NCI-H2107 treated with DMSO at 0.1 percent for 48 hours (cell line): ENCODE data around the gene NGLY1.

Experiments used
- DNase-seq: peaks from one replicate; lab custom pipeline; 2025; ENCODE audit not compliant: unreplicated experiment; lab: John Stamatoyannopoulos, UW

NGLY1 gene

GRCh38 chr3:25713341-25713985, 69.8 kb downstream of the NGLY1 start:
- no peak for DNase-seq

GRCh38 chr3:25711090-25711489, 72.2 kb downstream of the NGLY1 start:
- no peak for DNase-seq

- DNase-seq: no peak
Measured at GRCh38 chr3:25708036-25708435, 75.2 kb downstream of the NGLY1 start.

DNA sequence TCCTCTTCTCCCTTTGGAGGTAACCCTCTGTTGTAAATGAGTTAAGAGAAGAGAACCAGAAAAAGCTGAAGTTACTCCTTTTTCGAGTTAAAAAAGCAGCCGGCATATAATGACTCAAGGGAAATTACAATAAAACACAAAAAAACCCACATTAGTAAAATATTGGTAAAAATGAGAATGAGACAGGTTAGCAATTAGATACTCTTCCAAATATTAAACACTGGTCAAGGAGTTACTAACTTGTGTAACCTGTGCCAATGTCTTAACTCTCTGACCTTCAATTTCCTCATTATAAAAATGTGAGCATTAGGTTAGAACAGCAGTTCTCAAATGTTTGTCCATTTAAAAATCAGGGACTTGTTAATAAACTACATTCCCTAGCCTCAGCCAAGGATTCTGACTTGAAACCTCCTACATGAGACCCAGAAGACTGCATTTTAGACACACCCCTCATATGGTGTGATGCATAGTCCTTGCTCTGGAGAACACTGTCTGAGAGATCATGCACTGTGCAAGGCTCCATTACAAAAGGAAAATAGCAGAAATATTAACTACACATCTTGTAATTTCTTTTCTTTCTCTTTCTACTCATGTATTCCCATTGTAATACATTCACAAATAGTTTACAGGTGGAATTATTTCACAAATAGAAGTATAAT, 75.8 kb downstream of the NGLY1 start:
- no peak for DNase-seq

DNA sequence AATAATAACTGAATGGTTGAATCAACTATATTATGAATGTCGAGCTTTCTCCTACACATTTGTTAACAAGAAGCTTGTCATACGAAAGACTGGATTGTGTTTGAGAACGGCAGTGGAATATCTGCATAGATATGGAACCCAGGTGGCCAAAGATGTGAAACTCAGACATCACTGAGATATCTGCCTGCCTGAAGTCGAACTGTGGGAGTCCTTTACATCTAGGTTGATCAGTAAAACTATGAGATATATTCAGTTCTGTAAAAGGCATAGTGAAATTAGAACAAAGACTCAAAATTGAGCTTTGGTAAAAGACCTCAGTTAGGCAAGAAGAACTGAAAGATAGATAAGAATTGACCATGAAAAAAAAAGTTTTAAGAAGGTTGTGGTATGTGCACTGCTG, 77.0 kb downstream of the NGLY1 start:
- DNase-seq: no peak

DNA sequence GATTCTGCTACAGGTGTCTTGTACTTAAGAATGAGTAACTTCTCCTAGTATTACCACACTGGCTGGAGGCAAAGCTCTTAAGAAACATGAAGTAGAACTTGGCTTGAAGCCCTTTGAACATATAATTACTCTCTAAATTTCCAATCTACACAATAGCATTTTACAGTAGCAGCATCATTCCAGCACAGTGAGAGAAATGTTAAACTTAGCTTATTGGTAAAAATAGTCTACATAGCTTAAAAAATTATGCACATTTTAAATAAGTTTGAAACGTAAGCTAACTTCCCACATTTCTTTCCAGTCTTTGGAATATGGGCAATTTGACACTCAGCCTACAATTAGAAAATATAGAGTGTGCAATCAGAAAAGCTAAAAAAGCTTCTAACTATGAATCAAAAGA, 85.7 kb downstream of the NGLY1 start:
- DNase-seq: no peak

DNA sequence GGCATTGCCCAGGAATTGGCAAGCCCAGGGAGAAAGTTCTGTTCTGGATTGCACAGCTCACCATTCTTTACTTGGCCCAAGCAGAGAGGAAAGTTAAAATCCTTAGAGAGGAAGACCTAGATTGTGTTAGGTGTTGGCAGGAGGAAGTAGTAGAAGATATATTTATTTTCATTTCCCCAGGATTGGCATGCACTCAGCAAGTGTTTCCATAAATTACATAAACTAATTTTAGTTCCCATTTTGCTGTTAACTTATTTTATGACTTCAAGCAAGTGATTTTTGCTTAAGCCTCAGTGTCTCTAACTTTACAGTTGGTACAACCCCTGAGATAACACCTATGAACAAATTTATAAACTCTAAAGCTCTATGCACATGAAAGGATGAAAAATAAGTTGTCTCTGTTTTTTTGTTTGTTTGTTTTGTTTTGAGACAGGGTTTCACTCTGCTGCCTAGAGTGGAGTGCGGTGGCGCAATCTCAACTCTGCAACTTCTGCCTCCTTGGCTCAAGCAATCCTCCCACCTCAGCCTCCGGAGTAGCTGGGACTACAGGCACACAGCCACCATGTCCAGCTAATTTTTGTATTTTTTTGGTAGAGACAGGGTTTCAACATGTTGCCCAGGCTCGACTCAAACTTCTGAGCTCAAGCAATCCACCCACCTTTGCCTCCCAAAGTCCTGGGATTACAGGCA, 87.4 kb downstream of the NGLY1 start:
- no peak for DNase-seq

- no peak for DNase-seq
Measured at GRCh38 chr3:25693238-25693637, 90.0 kb downstream of the NGLY1 start.

- DNase-seq: no peak
Measured at GRCh38 chr3:25692341-25692740, 90.9 kb downstream of the NGLY1 start.

- DNase-seq: no peak
Measured at GRCh38 chr3:25690768-25691533, 92.3 kb downstream of the NGLY1 start.

DNA sequence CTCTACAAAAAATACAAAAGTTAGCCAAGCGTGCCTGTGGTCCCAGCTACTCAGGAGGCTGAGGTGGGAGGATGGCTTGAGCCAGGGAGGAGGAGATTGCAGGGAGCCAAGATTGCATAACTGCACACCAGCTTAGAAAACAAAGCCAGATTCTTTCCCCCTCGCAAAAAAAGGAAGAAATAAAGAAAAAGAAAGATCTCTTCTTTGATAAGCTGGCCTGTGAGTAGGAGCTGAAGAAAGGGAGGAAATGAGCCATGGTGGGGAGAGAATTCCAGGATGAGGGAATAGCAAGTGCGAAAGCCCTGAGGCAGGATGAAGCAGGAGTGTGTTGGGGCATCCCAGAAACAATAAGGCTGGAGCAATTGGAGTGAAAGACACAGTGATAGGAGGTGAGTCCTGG, 94.0 kb downstream of the NGLY1 start:
- no peak for DNase-seq

DNA sequence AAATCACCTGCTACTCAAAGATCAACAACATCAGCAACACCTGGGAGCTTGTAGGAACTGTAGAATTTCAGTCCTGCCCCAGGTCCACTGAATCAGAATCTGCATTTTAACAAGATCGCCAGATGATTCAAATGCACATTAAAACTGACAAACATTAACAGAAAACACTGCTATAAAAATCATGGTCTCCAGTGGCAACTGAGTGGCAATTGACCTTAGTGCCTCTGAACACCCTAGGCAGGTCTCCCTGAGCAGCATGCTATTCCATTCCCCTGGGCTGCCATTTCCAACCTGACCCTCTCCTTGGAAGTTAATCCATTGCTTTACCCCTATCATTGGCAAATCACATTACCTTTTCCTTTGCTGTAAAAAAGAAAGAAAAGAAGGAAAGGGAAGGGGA, 95.5 kb downstream of the NGLY1 start:
- DNase-seq: no peak

GRCh38 chr3:25686766-25687165, 96.5 kb downstream of the NGLY1 start:
- no peak for DNase-seq

DNA sequence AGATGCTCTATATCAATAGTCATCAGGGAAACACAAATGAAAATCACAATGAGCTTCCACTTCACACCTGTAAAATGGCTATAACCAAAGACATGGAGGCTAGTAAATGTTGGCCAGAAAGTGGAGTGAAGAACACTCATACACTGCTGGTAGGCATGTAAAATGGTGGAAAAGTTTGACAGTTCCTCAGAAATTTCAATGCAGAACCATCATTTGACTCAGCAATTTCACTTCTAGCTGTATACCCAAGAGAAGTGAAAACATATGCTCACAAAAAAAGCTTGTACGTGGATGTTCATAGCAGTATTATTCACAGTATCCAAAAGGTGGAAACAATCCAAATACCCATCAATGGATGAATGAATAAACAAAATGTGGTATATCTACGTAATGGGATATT, 99.4 kb downstream of the NGLY1 start:
- no peak for DNase-seq

- no peak for DNase-seq
Measured at GRCh38 chr3:25683410-25683809, 99.8 kb downstream of the NGLY1 start.

GRCh38 chr3:25679642-25680302, 103.5 kb downstream of the NGLY1 start:
- no peak for DNase-seq

- DNase-seq: no peak
Measured at GRCh38 chr3:25679166-25679565, 104.1 kb downstream of the NGLY1 start.

GRCh38 chr3:25678581-25678980, 104.7 kb downstream of the NGLY1 start:
- DNase-seq: no peak

GRCh38 chr3:25677121-25677520, 106.1 kb downstream of the NGLY1 start:
- no peak for DNase-seq

GRCh38 chr3:25674670-25675069, 108.6 kb downstream of the NGLY1 start:
- DNase-seq: no peak

DNA sequence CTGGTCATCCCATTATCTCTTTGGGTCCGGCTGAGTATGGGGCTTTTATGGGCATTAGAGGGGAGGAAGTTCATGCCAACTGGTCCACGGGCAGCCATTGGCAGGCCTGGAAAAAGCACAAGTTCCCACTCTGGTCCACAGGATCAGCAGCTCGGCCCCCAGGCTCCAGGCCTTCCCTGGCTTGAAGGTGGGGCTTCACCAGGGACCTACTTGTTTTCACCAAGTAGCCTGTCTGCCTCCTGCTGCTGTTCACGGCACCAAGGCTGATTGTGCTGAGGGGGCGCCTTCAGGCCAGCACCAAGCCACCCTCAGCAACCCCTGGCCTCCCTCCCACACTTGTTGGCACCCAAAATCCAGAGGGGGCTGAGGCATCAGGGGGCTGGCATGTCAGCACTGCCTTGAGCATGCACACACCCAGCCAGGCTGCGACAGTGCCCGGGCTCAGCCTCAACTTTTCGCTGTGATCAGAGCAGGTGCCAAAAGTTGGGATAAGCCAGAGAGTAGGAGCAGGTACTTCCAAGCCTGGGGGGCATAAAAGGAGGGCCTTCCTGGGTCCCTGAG, 109.4 kb downstream of the NGLY1 start:
- no peak for DNase-seq
